ENCODE measurements around the gene VOPP1. TPM values are rescaled to one million over a fixed set of nuclear protein-coding genes. Genes with fewer than 3 reads are reported as not detected.

VOPP1 gene
- total and polyA plus RNA-seq, 10 donors: 60.3 to 168 (median 144) TPM

DNA sequence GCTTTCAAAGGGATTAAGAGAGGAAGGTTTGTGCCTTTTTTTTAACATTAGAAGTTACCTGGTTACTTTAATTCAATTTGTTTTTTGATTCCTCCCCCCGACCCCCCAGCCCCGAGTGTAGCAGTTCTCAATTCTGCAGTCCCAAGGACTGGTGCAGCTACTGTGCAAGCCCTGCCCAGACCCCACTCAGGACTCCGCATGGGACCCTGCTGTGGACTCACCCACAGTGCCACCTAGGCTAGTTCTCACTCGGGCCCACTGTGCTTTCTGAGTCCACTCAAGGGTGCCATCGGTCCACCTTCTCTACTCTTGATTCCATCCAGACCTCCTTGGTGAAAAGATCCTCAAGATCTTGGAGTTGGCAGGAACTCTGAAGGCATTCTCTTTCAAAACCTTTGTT, 77.4 kb downstream of the VOPP1 start:
- WGBS, 5 donors: 94 to 100% (median 96%) methylated on average over 5 of the region's 5 CpGs
- H3K4me3 ChIP-seq: no peak overlapping the region
- H3K9me3 ChIP-seq: no peaks in the 10 kb centered on the region
- no peak overlapping the region for H3K27ac ChIP-seq
- H3K36me3 ChIP-seq: peaks cover 4 to 100% (median 60%) of the 10 kb centered on the region in 6 donors
- no peaks in the 10 kb centered on the region for H3K27me3 ChIP-seq (replicated peaks in 1 of 7)
- TF ChIP-seq POLR2A (IDR thresholded peaks at IDR 0.05): no peak
- TF ChIP-seq, protein P1, sequence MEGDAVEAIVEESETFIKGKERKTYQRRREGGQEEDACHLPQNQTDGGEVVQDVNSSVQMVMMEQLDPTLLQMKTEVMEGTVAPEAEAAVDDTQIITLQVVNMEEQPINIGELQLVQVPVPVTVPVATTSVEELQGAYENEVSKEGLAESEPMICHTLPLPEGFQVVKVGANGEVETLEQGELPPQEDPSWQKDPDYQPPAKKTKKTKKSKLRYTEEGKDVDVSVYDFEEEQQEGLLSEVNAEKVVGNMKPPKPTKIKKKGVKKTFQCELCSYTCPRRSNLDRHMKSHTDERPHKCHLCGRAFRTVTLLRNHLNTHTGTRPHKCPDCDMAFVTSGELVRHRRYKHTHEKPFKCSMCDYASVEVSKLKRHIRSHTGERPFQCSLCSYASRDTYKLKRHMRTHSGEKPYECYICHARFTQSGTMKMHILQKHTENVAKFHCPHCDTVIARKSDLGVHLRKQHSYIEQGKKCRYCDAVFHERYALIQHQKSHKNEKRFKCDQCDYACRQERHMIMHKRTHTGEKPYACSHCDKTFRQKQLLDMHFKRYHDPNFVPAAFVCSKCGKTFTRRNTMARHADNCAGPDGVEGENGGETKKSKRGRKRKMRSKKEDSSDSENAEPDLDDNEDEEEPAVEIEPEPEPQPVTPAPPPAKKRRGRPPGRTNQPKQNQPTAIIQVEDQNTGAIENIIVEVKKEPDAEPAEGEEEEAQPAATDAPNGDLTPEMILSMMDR (IDR thresholded peaks at IDR 0.05 in 8 of 11, conservative IDR thresholded peaks at IDR 0.05 in 3 of 11): no peak
- no peak for TF ChIP-seq POLR2AphosphoS5 (IDR thresholded peaks at IDR 0.05)
- DNase-seq: peak; percentile 31
- peaks cover 0 to 24% (median 3%) of the 10 kb centered on the region in 6 donors for H3K4me1 ChIP-seq
- intact Hi-C loops (cut with DNase I; ENCODE audit: low total_unique reads): no loop called here

DNA sequence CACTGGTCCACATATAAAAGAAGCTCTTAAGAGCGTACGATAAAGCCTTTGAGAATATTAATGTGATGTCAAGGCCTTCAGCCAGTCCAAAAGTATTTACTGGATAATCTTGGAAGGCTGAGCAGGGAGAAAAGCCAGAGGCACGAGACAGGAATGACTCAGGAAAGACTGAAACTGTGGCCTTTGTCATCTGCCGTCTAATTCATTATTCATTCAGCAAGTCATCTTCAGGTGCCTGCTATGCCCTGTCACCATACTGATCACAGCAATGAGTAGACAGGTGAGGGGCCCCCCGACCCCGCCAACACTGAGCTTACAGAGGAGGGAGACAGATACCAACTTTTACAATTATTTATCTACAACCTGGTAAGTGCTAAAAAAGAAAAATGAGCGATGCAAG, 78.9 kb downstream of the VOPP1 start:
- 86 to 93% (median 91%) methylated on average over 7 of the region's 7 CpGs for WGBS, 5 donors
- TF ChIP-seq POLR2AphosphoS5 (IDR thresholded peaks at IDR 0.05) (no peak), POLR2A (IDR thresholded peaks at IDR 0.05) (no peak)
- TF ChIP-seq, protein P1 (IDR thresholded peaks at IDR 0.05 in 8 of 11, conservative IDR thresholded peaks at IDR 0.05 in 3 of 11): no peak
- peaks cover 0 to 15% (median 2%) of the 10 kb centered on the region in 6 donors for H3K4me1 ChIP-seq
- H3K27ac ChIP-seq: no peak overlapping the region
- peaks cover 4 to 100% (median 70%) of the 10 kb centered on the region in 6 donors for H3K36me3 ChIP-seq
- H3K4me3 ChIP-seq: no peak overlapping the region
- intact Hi-C loops (cut with DNase I; ENCODE audit: low total_unique reads): no loop called here
- H3K9me3 ChIP-seq: no peaks in the 10 kb centered on the region
- no peaks in the 10 kb centered on the region for H3K27me3 ChIP-seq (replicated peaks in 1 of 7)
- peak; percentile 36 for DNase-seq

DNA sequence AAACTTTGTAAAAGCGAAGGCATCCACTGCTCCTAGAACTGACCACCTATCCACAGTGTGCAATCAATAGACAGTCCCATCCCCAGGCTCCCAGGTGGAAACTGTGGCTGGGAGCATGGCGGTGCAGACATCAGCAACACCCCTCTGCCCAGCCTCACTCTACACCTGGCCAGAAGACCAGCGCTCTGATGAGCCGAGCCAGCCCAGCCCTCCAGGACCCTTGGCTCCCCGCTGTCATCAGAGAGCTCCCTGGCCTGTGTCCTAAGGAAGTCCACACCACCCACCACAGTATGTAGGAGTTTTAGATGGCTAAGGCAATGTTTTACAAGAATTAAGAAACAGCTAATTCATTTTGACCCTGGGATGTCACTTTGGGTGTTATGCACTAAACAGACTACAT, 81.0 kb downstream of the VOPP1 start:
- H3K9me3 ChIP-seq: no peaks in the 10 kb centered on the region
- TF ChIP-seq, protein P1 (IDR thresholded peaks at IDR 0.05 in 8 of 11, conservative IDR thresholded peaks at IDR 0.05 in 3 of 11): no peak
- no peak for TF ChIP-seq POLR2AphosphoS5 (IDR thresholded peaks at IDR 0.05)
- no peak for TF ChIP-seq POLR2A (IDR thresholded peaks at IDR 0.05)
- H3K4me1 ChIP-seq: peaks cover 0 to 10% (median 0%) of the 10 kb centered on the region in 6 donors
- H3K4me3 ChIP-seq: no peak overlapping the region
- no peaks in the 10 kb centered on the region for H3K27me3 ChIP-seq (replicated peaks in 1 of 7)
- DNase-seq: peak; percentile 66
- 94 to 99% (median 98%) methylated on average over 3 to 5 of the region's 5 CpGs for WGBS, 5 donors
- intact Hi-C loops (cut with DNase I; ENCODE audit: low total_unique reads): no loop called here
- H3K27ac ChIP-seq: no peak overlapping the region
- H3K36me3 ChIP-seq: peaks cover under 1 to 100% (median 72%) of the 10 kb centered on the region in 6 donors

DNA sequence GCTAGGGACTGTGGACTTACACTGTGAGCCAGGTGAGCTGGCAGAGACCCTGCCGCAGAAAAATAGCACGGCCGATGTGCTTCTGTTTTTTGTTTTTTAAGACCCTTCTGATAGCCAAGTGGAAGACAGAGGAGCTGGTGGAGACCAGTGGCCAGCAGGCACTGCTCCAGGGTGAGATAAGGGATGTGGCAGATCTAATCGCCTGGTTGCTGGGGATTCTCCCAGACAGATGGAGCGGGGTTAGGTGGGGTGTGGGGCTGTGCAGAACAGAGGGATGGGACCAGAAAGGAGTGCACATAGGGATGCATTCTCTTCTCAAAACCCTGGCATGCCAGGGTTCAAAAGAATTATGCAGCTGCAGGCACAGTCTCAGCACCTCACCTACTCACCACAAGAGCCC, 82.2 kb downstream of the VOPP1 start:
- Histone ChIP-seq H3K27me3 (replicated peaks in 1 of 7) (no peaks in the 10 kb centered on the region), H3K4me3 (no peak overlapping the region), H3K36me3 (peaks cover 0 to 100% (median 71%) of the 10 kb centered on the region in 6 donors), H3K4me1 (peaks cover 0 to 17% (median 0%) of the 10 kb centered on the region in 6 donors), H3K9me3 (no peaks in the 10 kb centered on the region), H3K27ac (no peak overlapping the region)
- no peak for TF ChIP-seq POLR2A (IDR thresholded peaks at IDR 0.05)
- TF ChIP-seq POLR2AphosphoS5 (IDR thresholded peaks at IDR 0.05): no peak
- TF ChIP-seq, protein P1 (IDR thresholded peaks at IDR 0.05 in 8 of 11, conservative IDR thresholded peaks at IDR 0.05 in 3 of 11): no peak
- no peak for DNase-seq
- WGBS, 5 donors: 96 to 99% (median 97%) methylated on average over 5 of the region's 5 CpGs
- intact Hi-C loops (cut with DNase I; ENCODE audit: low total_unique reads): no loop called here

All from spleen (tissue), 11 donors.